ENCODE measurements around the gene ZC3HAV1.

- TF ChIP-seq CTCF (conservative IDR thresholded peaks at IDR 0.05): no peak
- no peak for TF ChIP-seq ZFX (IDR thresholded peaks at IDR 0.05)
Observed at GRCh38 chr7:139094596-139094995, 14.9 kb downstream of the ZC3HAV1 start.
